ENCODE data around the gene SMIM41. TPM values are rescaled to one million over a fixed set of nuclear protein-coding genes. Genes with fewer than 3 reads are reported as not detected.

The SMIM41 gene
- not detected for total RNA-seq

GRCh38 chr12:52079576-52080402 is at the start of gene SMIM41:
SMIM41 (plus strand) TSS chr12:52079704; CDS start chr12:52079780, 76 bp downstream.
- POLR2A ChIA-PET: interaction anchor here (0.8 kb wide), 1 partner anchor 10 kb away, joined by 3 read pairs; the partner anchor contains the start of gene ATG101
- ATAC-seq (ENCODE audit: low read depth) (no peak), DNase-seq (no peak)
- H3K36me3 Mint-ChIP-seq: peaks cover 9% of the 10 kb centered on the region
- no peak within 1 kb of the TSS for H3K27ac Mint-ChIP-seq
- H3K4me1 Mint-ChIP-seq: peaks cover 6% of the 10 kb centered on the region
- no peak within 1 kb of the TSS for H3K4me3 Mint-ChIP-seq
- no peaks in the 10 kb centered on the region for H3K9me3 Mint-ChIP-seq
- no peaks in the 10 kb centered on the region for H3K27me3 Mint-ChIP-seq

GRCh38 chr12:52032446-52032803 is 47.1 kb upstream of the SMIM41 start:
- H3K27ac Mint-ChIP-seq: peak overlapping the region; percentile 64
- peaks cover 7% of the 10 kb centered on the region for H3K27me3 Mint-ChIP-seq
- POLR2A ChIA-PET: interaction anchor here (0.7 to 2.7 kb wide), 12 partner anchors 8 to 219 kb away, joined by 3 to 27 read pairs (median 4); partner anchors contain the start of genes ATG101 and NR4A1
- H3K4me3 Mint-ChIP-seq: peak overlapping the region; percentile 74
- DNase-seq (no peak), ATAC-seq (ENCODE audit: low read depth) (peak; percentile 1)
- no peaks in the 10 kb centered on the region for H3K9me3 Mint-ChIP-seq
- H3K4me1 Mint-ChIP-seq: peaks cover 16% of the 10 kb centered on the region
- H3K36me3 Mint-ChIP-seq: no peaks in the 10 kb centered on the region

GRCh38 chr12:52032804-52033445 is 46.6 kb upstream of the SMIM41 start:
- Mint-ChIP-seq H3K27me3 (peaks cover 7% of the 10 kb centered on the region), H3K36me3 (no peaks in the 10 kb centered on the region), H3K9me3 (no peaks in the 10 kb centered on the region), H3K4me3 (peak overlapping the region; percentile 78), H3K27ac (peak overlapping the region; percentile 64), H3K4me1 (peaks cover 16% of the 10 kb centered on the region)
- ATAC-seq (ENCODE audit: low read depth) (peak; percentile 93), DNase-seq (peak; percentile 88)
- POLR2A ChIA-PET: interaction anchor here (0.7 to 2.7 kb wide), 11 partner anchors 8 to 50 kb away, joined by 3 to 27 read pairs (median 5); partner anchors contain the start of genes ATG101 and NR4A1

- Mint-ChIP-seq H3K27me3 (peaks cover 7% of the 10 kb centered on the region), H3K4me3 (peak overlapping the region; percentile 78), H3K27ac (peak overlapping the region; percentile 49), H3K9me3 (no peaks in the 10 kb centered on the region), H3K36me3 (no peaks in the 10 kb centered on the region), H3K4me1 (peaks cover 19% of the 10 kb centered on the region)
- POLR2A ChIA-PET: interaction anchor here (0.9 to 2.7 kb wide), 8 partner anchors 10 to 50 kb away, joined by 3 to 27 read pairs (median 5); partner anchors contain the start of genes ATG101 and NR4A1
- ATAC-seq (ENCODE audit: low read depth) (no peak), DNase-seq (no peak)
Observed at GRCh38 chr12:52033446-52034140, 45.9 kb upstream of the SMIM41 start.

- peaks cover 7% of the 10 kb centered on the region for H3K27me3 Mint-ChIP-seq
- POLR2A ChIA-PET: interaction anchor here (0.7 kb wide), 1 partner anchor 9 kb away, joined by 3 read pairs; no protein-coding TSS in a partner anchor
- ATAC-seq (ENCODE audit: low read depth): no peak
- H3K4me3 Mint-ChIP-seq: no peak overlapping the region
- no peaks in the 10 kb centered on the region for H3K9me3 Mint-ChIP-seq
- no peaks in the 10 kb centered on the region for H3K36me3 Mint-ChIP-seq
- DNase-seq: no peak
- H3K27ac Mint-ChIP-seq: no peak overlapping the region
- peaks cover 20% of the 10 kb centered on the region for H3K4me1 Mint-ChIP-seq
Observed at GRCh38 chr12:52035190-52035589, 44.3 kb upstream of the SMIM41 start.

- Mint-ChIP-seq H3K4me3 (peak overlapping the region; percentile 60), H3K27ac (no peak overlapping the region)
Observed at GRCh38 chr12:52035926-52036325, 43.6 kb upstream of the SMIM41 start.

GRCh38 chr12:52036587-52037171 is 42.8 kb upstream of the SMIM41 start:
- POLR2A ChIA-PET: interaction anchor here (1.1 to 3.6 kb wide), 5 partner anchors 11 to 81 kb away, joined by 3 to 20 read pairs (median 5); partner anchors contain the start of genes ATG101 and NR4A1
- H3K4me1 Mint-ChIP-seq: peaks cover 22% of the 10 kb centered on the region

More at GRCh38 chr12:52035926-52036325, 43.6 kb upstream of the SMIM41 start:
- Mint-ChIP-seq H3K27me3 (peaks cover 10% of the 10 kb centered on the region), H3K36me3 (no peaks in the 10 kb centered on the region), H3K4me1 (peaks cover 21% of the 10 kb centered on the region), H3K9me3 (no peaks in the 10 kb centered on the region)
- DNase-seq (no peak), ATAC-seq (ENCODE audit: low read depth) (no peak)
- POLR2A ChIA-PET: interaction anchor here (1.1 to 3.6 kb wide), 5 partner anchors 10 to 81 kb away, joined by 3 to 20 read pairs (median 5); partner anchors contain the start of genes ATG101 and NR4A1

GRCh38 chr12:52037248-52037861 is 42.1 kb upstream of the SMIM41 start:
- POLR2A ChIA-PET: interaction anchor here (0.7 to 3.6 kb wide), 4 partner anchors 12 to 82 kb away, joined by 3 to 20 read pairs (median 5); partner anchors contain the start of gene NR4A1
- Mint-ChIP-seq H3K27ac (no peak overlapping the region), H3K27me3 (peaks cover 10% of the 10 kb centered on the region), H3K9me3 (no peaks in the 10 kb centered on the region), H3K4me1 (peaks cover 29% of the 10 kb centered on the region), H3K36me3 (no peaks in the 10 kb centered on the region), H3K4me3 (peak overlapping the region; percentile 48)
- ATAC-seq (ENCODE audit: low read depth): no peak
- DNase-seq: no peak

More at GRCh38 chr12:52036587-52037171, 42.8 kb upstream of the SMIM41 start:
- H3K9me3 Mint-ChIP-seq: no peaks in the 10 kb centered on the region
- no peak overlapping the region for H3K27ac Mint-ChIP-seq
- DNase-seq (peak; percentile 87), ATAC-seq (ENCODE audit: low read depth) (peak; percentile 46)
- H3K36me3 Mint-ChIP-seq: no peaks in the 10 kb centered on the region
- H3K27me3 Mint-ChIP-seq: peaks cover 10% of the 10 kb centered on the region
- H3K4me3 Mint-ChIP-seq: peak overlapping the region; percentile 60

GRCh38 chr12:52038447-52038846 is 41.1 kb upstream of the SMIM41 start:
- Mint-ChIP-seq H3K9me3 (no peaks in the 10 kb centered on the region), H3K27me3 (peaks cover 10% of the 10 kb centered on the region), H3K4me1 (peaks cover 29% of the 10 kb centered on the region), H3K4me3 (peak overlapping the region; percentile 48), H3K36me3 (no peaks in the 10 kb centered on the region), H3K27ac (no peak overlapping the region)
- DNase-seq (no peak), ATAC-seq (ENCODE audit: low read depth) (no peak)
- POLR2A ChIA-PET: interaction anchor here (2.4 to 3.6 kb wide), 2 partner anchors 12 to 31 kb away, joined by 8 to 20 read pairs; partner anchors contain the start of genes ATG101 and NR4A1

GRCh38 chr12:52041035-52041434 is 38.5 kb upstream of the SMIM41 start:
- no peak overlapping the region for H3K4me3 Mint-ChIP-seq
- no peak overlapping the region for H3K27ac Mint-ChIP-seq
- H3K27me3 Mint-ChIP-seq: peaks cover 3% of the 10 kb centered on the region
- no peaks in the 10 kb centered on the region for H3K36me3 Mint-ChIP-seq
- ATAC-seq (ENCODE audit: low read depth) (no peak), DNase-seq (no peak)
- POLR2A ChIA-PET: interaction anchor here (1.0 to 2.6 kb wide), 4 partner anchors 9 to 29 kb away, joined by 4 to 11 read pairs (median 6); partner anchors contain the start of genes ATG101 and NR4A1
- peaks cover 28% of the 10 kb centered on the region for H3K4me1 Mint-ChIP-seq
- H3K9me3 Mint-ChIP-seq: no peaks in the 10 kb centered on the region

GRCh38 chr12:52041695-52042123 is 37.8 kb upstream of the SMIM41 start:
- peaks cover 3% of the 10 kb centered on the region for H3K27me3 Mint-ChIP-seq
- ATAC-seq (ENCODE audit: low read depth): peak; percentile 41
- peaks cover 31% of the 10 kb centered on the region for H3K4me1 Mint-ChIP-seq
- H3K9me3 Mint-ChIP-seq: no peaks in the 10 kb centered on the region
- no peaks in the 10 kb centered on the region for H3K36me3 Mint-ChIP-seq
- DNase-seq: peak; percentile 55
- POLR2A ChIA-PET: interaction anchor here (1.0 to 2.6 kb wide), 3 partner anchors 9 to 16 kb away, joined by 4 to 11 read pairs (median 10); partner anchors contain the start of gene NR4A1
- peak overlapping the region; percentile 87 for H3K27ac Mint-ChIP-seq
- peak overlapping the region; percentile 71 for H3K4me3 Mint-ChIP-seq
